Astrocyte of the spinal cord (primary cell): Measurements from ENCODE around the gene FNDC3A.
"Not testable (repeated sequence)": the region's sequence is repeated elsewhere in the genome, so short reads cannot be mapped to it uniquely, and the experiment has no call there.

Experiments
- DNase-seq: peaks from one replicate; pipeline ENCODE4 v3.0.0; 2011; ENCODE audit warnings: low read depth, low spot score
- H3K4me3 ChIP-seq: 2 replicates; pipeline ENCODE4 v1.5.1; 2011; ENCODE audit warnings: low read depth, mild to moderate bottlenecking, low read length, moderate library complexity
- CTCF ChIP-seq: IDR thresholded peaks from 2 replicates; pipeline ENCODE4 v1.5.1; 2012; ENCODE audit warnings: low read depth, mild to moderate bottlenecking, low read length, inconsistent platforms
- in situ Hi-C: cut with HindIII; loops from 2 replicates; pipeline ENCODE4 v1.10.0; 2017; ENCODE audit warnings: low sequenced_read_pairs

Gene FNDC3A

DNA sequence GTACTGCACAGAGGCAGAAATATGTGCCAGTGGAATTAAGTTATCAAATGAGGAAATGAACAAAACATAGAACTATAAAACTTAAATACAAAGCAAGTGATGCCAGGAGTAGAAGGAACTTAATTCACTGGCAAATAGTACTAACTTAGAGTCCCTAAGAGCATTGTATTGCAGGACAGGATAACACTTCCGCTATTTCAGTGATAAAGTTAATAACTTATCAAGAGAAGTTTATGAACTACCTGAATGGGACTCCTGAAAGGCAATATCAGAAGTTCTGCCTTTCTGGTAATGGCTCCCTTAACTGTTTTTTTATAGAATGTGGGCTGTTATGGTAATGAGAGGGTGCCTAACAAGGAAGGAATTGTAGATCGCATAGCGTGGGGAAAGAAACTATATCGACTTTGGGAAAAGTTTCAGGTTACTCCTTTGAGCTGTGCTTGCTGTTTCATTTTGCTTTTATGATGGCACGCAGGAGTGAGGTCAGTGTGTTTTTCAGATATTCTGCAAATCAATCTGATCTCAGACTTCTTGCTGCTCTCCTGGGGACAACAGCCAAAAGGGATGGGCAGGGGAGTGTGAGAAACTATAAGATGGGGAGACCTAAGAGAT, 149.1 kb downstream of the FNDC3A start:
- in situ Hi-C loops = no loop called here
- TF ChIP-seq CTCF = no peak
- H3K4me3 ChIP-seq = no peak overlapping the region
- peak; percentile 13 for DNase-seq

DNA sequence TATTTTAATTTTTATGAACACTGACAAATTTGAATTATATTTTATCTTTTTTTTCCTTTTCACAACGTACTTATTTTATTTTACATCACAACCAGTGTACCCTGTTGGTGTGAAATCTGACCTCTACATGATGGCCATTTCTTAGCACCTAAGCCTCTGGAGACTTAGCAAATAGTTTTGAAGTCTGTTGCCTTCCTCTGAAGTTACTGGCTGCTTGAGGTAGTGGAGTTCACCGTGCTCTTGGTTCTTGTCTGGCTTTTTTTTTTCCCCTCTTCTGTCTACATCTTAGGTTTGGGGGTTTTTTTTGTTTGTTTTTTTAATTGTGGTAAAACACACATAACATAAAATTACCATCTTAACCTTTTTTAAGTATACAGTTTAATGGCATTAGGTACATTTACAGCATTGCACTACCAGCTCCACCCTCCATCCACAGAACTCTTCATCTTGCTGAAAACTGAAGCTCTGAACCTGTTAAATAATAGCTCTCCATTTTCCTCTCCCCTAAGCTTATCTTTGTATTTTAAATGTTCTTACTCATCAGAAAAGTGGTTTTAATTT, 150.3 kb downstream of the FNDC3A start:
- H3K4me3 ChIP-seq = no peak overlapping the region
- no peak for DNase-seq
- TF ChIP-seq CTCF = no peak
- in situ Hi-C loops = no loop called here

- no peak for TF ChIP-seq CTCF
- no peak overlapping the region for H3K4me3 ChIP-seq
- in situ Hi-C loops = no loop called here
- no peak for DNase-seq
These were observed 156.8 kb downstream of the FNDC3A start for GRCh38 chr13:49132479-49133002.

DNA sequence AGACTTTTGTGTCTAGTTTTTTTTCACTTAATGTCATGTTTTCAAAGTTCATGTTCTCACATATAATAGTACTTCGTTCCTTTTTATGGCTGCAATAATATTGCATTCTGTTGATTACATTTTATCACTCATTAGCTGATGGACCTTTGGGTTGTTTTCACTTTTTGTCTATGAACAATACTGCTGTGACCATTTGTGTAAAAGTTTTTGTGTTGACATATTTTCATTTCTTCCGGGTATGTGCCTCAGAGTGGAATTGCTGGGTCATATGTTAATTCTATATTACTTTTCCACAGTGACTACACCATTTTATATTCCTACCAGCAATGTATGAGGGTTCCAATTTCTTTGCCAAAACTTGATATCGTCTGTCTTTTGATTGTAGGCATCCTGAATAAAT, 158.6 kb downstream of the FNDC3A start:
- TF ChIP-seq CTCF = no peak
- H3K4me3 ChIP-seq = no peak overlapping the region
- in situ Hi-C loops = no loop called here
- DNase-seq = no peak

DNA sequence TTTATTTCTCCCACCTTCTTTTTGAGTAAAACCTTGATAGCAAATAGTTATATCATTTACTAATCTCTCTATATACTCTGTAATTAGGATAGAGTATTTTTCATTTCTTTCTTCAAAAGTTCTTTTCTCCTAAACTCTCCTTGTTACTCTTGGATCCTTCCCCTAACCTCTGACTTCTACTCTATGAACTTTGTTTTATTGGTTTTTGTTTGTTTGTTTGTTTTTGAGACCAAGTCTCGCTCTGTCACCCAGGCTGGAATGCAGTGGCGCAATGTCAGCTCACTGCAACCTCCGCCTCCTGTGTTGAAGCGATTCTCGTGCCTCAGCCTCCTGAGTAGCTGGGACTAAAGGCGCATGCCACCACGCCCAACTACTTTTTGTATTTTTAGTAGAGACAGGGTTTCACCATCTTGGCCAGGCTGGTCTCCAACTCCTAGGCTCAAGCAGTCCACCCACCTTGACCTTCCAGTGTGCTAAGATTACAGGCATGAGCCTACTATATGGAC, 161.5 kb downstream of the FNDC3A start:
- in situ Hi-C loops, DNase-seq: not testable (repeated sequence)

DNA sequence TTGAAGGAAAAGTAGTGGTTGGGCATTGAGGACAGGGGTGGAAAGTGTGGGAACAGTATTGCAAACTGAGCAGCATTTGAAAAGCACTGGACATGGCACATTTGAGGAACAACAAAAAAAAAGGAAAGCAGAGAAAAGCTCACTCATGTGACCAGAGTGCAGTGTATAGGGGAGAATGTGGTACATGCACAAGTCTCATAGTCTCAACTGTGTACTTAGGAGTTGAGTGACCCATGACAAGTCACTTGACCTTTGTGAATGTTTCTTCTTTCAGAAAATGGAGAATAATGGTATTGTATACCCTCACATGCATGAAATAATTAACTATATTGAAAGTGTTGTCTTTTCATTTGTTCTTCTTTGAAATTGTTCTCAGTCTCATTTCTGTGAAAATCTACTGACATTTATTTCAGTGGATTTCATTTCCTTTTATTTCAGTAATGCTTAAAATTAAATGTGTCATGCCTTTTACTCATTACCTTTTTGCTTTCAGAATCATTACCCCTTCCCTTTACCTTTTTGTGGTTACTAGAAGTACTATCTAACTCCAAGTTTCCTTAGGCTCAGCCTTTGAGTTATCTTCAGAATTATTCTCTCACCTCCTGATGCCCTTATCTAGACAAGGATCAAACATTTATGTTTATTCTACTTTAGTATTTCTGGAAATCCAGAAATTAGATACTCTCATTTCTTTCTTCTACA, 165.3 kb downstream of the FNDC3A start:
- in situ Hi-C loops = no loop called here
- TF ChIP-seq CTCF = no peak
- DNase-seq = no peak
- H3K4me3 ChIP-seq = no peak overlapping the region

More for the DNA sequence above, 161.5 kb downstream of the FNDC3A start:
- not testable (repeated sequence) for H3K4me3 ChIP-seq

GRCh38 chr13:49146950-49147355, 171.2 kb downstream of the FNDC3A start:
- in situ Hi-C loops = no loop called here
- DNase-seq = peak; percentile 78
- H3K4me3 ChIP-seq = peak overlapping the region; percentile 10
- TF ChIP-seq CTCF = no peak
